Progenitor cell of endocrine pancreas (in vitro differentiated cells): ENCODE measurements around the gene RAB3A. TPM values are rescaled to one million over a fixed set of nuclear protein-coding genes. Genes with fewer than 3 reads are reported as not detected.

Experiments used
- DNase-seq: peaks from one replicate; pipeline ENCODE4 v3.0.0; 2021; ENCODE audit warnings: low spot score; ENCODE audit not compliant: unreplicated experiment
- H3K27ac Mint-ChIP-seq: 2 replicates; pipeline ENCODE4 v1.8.0; 2021; ENCODE audit warnings: mild to moderate bottlenecking, moderate library complexity, mixed read lengths
- H3K27me3 Mint-ChIP-seq: 2 replicates; pipeline ENCODE4 v1.8.0; 2021; ENCODE audit warnings: mixed read lengths
- H3K36me3 Mint-ChIP-seq: 2 replicates; pipeline ENCODE4 v1.8.0; 2022; ENCODE audit warnings: mixed read lengths; ENCODE audit not compliant: insufficient read depth
- H3K4me1 Mint-ChIP-seq: 2 replicates; pipeline ENCODE4 v1.8.0; 2021; ENCODE audit warnings: low read depth, mixed read lengths
- H3K4me3 Mint-ChIP-seq: 2 replicates; pipeline ENCODE4 v1.8.0; 2021; ENCODE audit warnings: low read depth, mild to moderate bottlenecking, moderate library complexity, mixed read lengths
- H3K9me3 Mint-ChIP-seq: 2 replicates; pipeline ENCODE4 v1.8.0; 2021; ENCODE audit warnings: low read depth, mixed read lengths
- CTCF ChIP-seq: fragments of 200-600 bp; sonication (generic); IDR thresholded peaks from one replicate; pipeline ENCODE4 v1.5.0; 2021; ENCODE audit warnings: antibody characterized with exemption, mild to moderate bottlenecking; ENCODE audit not compliant: unreplicated experiment
- total RNA-seq: library from RNA; stranded (reverse); gene quantifications from 2 replicates; pipeline ENCODE4 v1.2.1, GENCODE V29; 2021

The RAB3A gene
- total RNA-seq, 1 donor from 2014 or later = 3.3 TPM

GRCh38 chr19:18190278-18190677 lies 13.6 kb downstream of the RAB3A start:
- Mint-ChIP-seq H3K4me1 (peaks cover 8% of the 10 kb centered on the region), H3K4me3 (no peak overlapping the region), H3K36me3 (no peaks in the 10 kb centered on the region), H3K27me3 (no peaks in the 10 kb centered on the region), H3K27ac (no peak overlapping the region), H3K9me3 (no peaks in the 10 kb centered on the region)
- no peak for DNase-seq
- no peak for TF ChIP-seq CTCF

GRCh38 chr19:18185538-18185937 lies 18.3 kb downstream of the RAB3A start:
- Mint-ChIP-seq H3K27me3 (no peaks in the 10 kb centered on the region), H3K27ac (no peak overlapping the region), H3K4me3 (no peak overlapping the region), H3K9me3 (no peaks in the 10 kb centered on the region), H3K36me3 (no peaks in the 10 kb centered on the region), H3K4me1 (no peaks in the 10 kb centered on the region)
- no peak for TF ChIP-seq CTCF
- DNase-seq = no peak

- H3K4me3 Mint-ChIP-seq = no peak overlapping the region
- no peaks in the 10 kb centered on the region for H3K27me3 Mint-ChIP-seq
- no peak overlapping the region for H3K27ac Mint-ChIP-seq
- no peaks in the 10 kb centered on the region for H3K36me3 Mint-ChIP-seq
- no peaks in the 10 kb centered on the region for H3K9me3 Mint-ChIP-seq
- TF ChIP-seq CTCF = no peak
- H3K4me1 Mint-ChIP-seq = no peaks in the 10 kb centered on the region
- DNase-seq = no peak
These were observed 20.3 kb downstream of the RAB3A start for GRCh38 chr19:18183529-18183928.

- H3K36me3 Mint-ChIP-seq = no peaks in the 10 kb centered on the region
- peaks cover 9% of the 10 kb centered on the region for H3K27me3 Mint-ChIP-seq
- TF ChIP-seq CTCF = no peak
These were observed 23.9 kb downstream of the RAB3A start for GRCh38 chr19:18179957-18180356.

GRCh38 chr19:18176367-18177310 lies 27.2 kb downstream of the RAB3A start:
- peak overlapping the region; percentile 52 for H3K27ac Mint-ChIP-seq
- DNase-seq = no peak
- no peak overlapping the region for H3K4me3 Mint-ChIP-seq
- H3K27me3 Mint-ChIP-seq = peaks cover 22% of the 10 kb centered on the region
- no peak for TF ChIP-seq CTCF
- H3K4me1 Mint-ChIP-seq = no peaks in the 10 kb centered on the region
- H3K9me3 Mint-ChIP-seq = no peaks in the 10 kb centered on the region
- H3K36me3 Mint-ChIP-seq = peaks cover 3% of the 10 kb centered on the region

More at GRCh38 chr19:18179957-18180356, 23.9 kb downstream of the RAB3A start:
- DNase-seq = no peak
- H3K9me3 Mint-ChIP-seq = no peaks in the 10 kb centered on the region
- no peak overlapping the region for H3K27ac Mint-ChIP-seq
- no peak overlapping the region for H3K4me3 Mint-ChIP-seq
- H3K4me1 Mint-ChIP-seq = no peaks in the 10 kb centered on the region
